Activated CD4-positive, alpha-beta T cell treated with anti-CD3 and anti-CD28 coated beads, Interleukin-2, amount 50 U/mL, for 4 hours (primary cell): ENCODE measurements around the gene TGIF1.
A peak's percentile ranks its signal among the peaks of the same experiment; 100 is the strongest.
"Not testable (repeated sequence)": the region's sequence is repeated elsewhere in the genome, so short reads cannot be mapped to it uniquely, and the experiment has no call there.

Experiments used
- DNase-seq, 2 experiments: peaks; one replicate each; pipeline ENCODE4 v3.0.0-alpha.2; 2020

TGIF1 gene

DNA sequence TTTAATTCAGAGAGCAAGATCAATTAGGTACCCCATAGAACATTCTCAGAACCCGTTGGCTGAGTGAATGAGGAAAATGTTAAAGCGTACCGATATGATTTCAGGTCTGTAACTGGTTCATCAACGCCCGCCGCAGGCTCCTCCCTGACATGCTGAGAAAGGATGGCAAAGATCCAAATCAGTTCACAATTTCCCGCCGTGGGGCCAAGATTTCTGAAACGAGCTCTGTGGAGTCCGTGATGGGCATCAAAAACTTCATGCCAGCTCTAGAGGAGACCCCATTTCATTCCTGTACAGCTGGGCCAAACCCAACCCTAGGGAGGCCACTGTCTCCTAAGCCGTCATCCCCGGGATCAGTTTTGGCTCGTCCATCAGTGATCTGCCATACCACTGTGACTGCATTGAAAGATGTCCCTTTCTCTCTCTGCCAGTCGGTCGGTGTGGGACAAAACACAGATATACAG, 7.3 kb downstream of the TGIF1 start:
- no peak for DNase-seq

GRCh38 chr18:3458378-3458777, 8.4 kb downstream of the TGIF1 start:
- no peak for DNase-seq

DNA sequence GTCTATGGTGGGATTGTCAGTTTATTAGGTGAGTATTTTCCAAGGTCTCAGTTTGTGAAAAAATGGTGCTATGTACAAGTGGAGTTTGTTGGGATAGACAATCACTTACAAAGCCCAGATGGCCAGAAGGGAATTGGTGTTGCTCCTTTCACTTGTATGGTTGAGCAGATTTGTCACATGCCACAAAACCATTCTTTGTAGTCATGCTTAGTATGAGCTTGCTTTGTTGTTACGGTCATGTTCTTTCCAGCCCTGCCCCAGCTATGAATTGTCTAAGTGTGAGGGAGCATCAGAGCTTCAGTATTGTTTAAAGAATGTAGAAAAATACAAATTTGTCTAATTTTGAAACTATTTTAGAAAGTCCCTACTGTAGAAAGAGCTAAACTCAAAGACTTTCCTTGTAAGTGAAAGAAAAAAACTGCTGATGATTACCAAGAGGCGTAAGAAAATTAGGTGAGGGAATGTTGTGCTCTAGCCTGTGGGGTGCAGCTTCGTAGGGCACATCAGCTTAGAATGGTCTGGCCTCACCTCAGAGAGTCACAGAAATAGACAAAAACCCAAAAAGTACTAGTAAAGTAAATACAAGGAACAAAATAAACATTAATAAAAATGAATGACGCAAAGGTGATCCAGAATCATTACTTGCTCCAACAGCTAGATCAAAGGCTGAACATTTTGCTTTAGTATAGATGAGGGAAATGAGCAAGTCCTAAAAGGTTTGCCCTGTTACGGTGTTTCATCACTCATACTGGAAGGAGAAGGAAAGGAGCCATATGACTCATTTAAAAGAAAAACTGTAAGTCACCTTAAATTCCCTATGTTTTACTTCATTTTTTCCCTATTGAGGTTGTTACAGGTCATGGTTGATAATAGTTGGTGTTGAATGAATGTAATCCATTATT, 9.2 kb downstream of the TGIF1 start:
- no peak for DNase-seq

- no peak for DNase-seq
Measured at GRCh38 chr18:3460823-3461398, 10.9 kb downstream of the TGIF1 start.

DNA sequence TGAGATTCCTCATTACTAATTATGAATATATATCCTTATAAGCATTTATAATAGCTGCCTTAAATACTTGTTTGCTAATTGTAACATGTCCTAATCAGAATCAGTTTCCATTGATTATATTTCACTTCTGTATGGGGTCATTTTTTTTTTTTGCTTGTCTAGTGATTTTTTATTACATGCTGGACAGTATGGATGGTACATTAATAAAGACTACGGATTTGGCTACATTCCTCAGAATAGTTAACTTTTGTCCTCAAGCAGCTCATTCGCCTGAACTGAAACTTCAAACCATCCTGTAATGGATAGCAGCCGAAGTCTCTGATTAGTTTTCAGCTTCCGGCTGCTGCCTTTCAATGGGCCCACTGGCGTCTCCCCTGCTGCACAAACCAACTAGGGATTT, 11.7 kb downstream of the TGIF1 start:
- DNase-seq: no peak

DNA sequence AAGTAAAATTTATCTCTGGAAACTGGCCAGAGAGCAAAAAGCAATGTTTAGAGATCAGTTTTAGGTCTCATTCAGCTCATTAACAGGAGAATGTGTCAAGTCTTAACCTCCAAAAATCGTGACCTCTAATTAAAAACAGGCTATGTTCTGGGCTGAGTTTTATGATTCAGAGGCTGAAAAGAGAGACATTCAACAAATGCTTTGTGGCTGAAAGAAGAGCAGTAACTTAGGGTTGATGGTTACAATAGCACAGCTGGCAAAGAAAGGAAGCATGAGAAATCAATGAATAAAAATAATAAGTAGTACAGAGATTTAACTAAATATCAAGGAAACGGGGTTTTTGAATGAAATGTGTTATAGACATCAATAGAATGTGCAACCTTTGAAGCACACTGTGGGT, 13.1 kb downstream of the TGIF1 start:
- no peak for DNase-seq

DNA sequence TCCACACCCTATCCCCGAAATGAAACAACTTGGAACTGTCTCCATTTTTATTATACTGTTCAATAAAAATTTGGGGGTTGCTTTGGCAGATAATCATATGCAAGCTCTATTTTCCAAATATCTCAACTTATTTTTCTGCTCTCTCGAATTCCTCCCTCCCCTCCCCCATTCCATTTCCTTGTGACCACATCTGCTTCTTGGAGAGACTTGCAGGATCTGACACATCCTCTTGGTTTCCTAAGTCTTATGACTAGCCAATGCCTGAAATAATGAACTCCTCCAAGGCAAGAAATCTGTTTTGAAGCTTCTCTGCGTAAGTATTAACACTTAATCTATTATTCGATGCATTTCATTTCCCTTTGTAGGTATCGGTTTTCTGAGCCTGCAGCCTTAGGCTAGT, 16.1 kb downstream of the TGIF1 start:
- DNase-seq: no peak

GRCh38 chr18:3466872-3467271, 16.9 kb downstream of the TGIF1 start:
- DNase-seq: no peak

DNA sequence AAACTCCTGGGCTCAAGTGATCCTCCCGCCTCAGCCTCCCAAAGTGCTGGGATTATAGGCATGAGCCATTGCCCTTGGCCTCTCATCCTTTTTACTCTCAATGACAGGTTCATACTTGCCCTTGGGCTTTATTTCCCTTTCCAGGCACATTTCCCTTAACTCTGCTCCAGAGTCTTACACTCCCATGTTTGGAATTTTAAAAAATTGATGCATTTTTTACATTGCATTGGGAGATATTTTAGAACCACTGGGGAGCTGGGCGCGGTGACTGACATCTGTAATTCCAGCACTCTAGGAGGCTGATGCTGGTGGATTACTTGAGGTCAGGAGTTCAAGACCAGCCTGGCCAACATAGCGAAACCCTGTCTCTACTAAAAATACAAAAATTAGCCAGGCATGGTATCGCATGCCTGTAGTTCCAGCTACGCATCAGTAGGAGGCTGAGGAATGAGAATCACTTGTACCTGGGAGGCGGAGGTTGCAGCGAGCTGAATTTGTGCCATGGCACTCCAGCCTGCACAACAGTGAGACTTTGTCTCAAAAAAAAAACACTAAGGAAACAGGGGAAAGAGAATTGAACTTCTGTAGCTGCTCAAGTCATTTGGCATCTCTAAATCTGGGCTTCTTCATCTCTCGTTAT, 18.2 kb downstream of the TGIF1 start:
- no peak for DNase-seq

DNA sequence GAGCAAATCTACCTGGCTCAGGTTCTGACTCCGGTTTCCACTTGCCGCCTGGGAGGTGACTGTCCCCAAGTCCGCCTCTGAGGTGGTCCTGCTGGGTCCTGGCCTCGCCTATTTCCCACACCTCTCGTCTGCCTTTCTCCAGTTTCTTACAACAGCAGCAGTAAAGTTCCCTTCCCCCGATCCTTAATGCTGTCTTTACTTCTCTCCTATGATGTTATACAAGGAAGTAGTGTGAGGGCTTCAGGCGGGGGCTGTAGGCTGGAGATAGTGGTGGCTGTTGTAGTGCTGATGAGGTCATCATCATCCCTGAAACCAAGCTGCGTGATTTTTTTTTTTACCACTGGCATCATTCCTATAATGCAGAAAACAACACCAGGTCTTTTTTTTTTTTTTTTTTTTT, 18.9 kb downstream of the TGIF1 start:
- no peak for DNase-seq

- no peak for DNase-seq
Measured at GRCh38 chr18:3471141-3471648, 21.2 kb downstream of the TGIF1 start.

- DNase-seq: not testable (repeated sequence)
Measured at GRCh38 chr18:3472121-3472520, 22.1 kb downstream of the TGIF1 start.

- no peak for DNase-seq
Measured at GRCh38 chr18:3472681-3473544, 22.9 kb downstream of the TGIF1 start.

DNA sequence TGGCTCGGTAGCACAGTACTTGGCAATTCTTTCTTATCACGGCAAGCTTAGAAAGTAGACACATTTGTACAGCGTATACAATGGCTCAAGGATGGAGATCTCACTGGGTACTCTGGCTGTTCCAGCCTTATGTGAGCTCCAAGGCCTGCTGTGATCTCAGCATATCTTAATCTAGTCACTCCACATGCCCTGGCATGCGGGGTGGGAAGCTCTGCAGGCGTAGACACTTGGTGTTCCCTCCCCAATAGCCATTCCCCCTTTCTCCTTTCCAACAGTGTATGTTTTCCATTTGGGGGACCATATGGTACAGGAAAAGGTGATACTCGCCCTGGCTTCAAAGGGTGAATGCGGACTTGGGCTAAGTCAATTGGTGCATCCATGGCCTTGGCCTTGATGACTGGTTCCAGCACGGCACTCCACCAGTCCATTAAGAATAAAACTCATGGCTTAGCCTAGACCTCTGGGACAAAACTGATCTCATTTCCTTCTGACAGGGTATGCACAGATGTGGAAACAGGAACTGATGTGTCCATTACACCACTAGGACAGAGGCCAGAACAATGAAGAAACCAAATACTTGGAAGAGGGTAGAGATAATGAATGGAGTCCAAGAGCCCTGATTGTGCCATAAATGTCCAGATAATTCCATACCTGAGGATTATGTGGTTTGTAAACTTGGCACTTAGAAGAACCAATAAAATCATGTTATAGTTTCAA, 28.4 kb downstream of the TGIF1 start:
- no peak for DNase-seq

- DNase-seq: no peak
Measured at GRCh38 chr18:3479978-3480509, 30.1 kb downstream of the TGIF1 start.

DNA sequence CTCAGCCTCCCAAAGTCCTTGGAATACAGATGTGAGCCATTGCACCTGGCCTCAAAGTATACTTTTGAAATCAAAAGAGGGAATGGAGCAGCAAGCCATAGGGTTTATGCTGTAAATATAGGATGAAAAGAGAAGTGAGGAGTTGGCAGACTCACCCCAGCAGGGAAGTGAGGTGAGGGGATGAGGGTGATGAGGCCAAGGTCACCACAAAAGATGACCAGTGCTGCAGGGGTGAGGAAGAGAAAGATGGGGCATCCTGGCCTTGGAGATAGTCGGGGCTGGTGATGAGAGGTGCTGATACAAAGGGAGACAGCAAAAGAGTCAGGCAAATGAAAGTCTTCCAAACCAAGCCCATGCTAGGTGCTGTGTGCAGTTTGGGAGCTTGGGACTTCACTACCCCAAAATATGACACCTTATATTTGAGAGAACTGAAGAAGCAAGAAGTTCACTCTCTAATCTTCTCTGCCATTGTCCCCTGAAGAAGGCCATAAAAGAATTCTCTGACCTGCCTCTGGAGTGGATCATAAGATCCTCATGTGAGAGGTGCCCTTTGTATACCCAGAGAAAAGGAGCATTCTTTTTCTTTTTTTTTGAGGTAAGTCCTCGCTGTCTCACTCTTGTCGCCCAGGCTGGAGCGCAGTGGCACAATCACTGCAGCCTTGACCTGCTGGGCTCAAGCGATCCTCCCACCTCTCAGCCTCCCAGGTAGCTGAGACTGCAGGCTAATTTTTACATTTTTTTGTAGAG, 31.0 kb downstream of the TGIF1 start:
- DNase-seq: no peak

DNA sequence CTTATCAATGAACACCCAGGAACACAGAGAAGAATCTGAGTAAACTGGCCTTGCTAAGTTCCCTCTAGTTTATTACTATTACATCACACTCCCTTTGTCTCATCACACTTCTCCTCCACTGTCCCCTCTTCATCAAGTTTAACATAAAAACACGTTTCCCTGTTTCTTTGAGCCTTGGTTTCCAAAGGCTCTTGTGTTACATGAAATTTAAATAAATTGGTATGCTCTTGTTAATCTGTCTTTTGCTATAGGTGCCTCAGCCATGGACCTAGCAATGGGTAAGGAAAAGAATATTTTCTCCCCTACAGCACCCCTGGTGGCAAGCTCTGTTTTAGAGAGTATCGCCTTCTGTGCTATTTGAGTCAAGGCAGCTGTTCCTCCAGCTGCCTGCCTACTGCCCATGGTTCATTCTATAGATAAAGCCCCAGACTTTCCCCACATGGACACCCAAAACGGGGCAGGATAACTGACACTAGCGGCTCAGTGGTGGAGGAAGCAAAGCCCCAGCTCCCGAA, 31.8 kb downstream of the TGIF1 start:
- DNase-seq: peak in 1 of 2 experiments; percentile 17

- no peak for DNase-seq
Measured at GRCh38 chr18:3482258-3482657, 32.3 kb downstream of the TGIF1 start.

DNA sequence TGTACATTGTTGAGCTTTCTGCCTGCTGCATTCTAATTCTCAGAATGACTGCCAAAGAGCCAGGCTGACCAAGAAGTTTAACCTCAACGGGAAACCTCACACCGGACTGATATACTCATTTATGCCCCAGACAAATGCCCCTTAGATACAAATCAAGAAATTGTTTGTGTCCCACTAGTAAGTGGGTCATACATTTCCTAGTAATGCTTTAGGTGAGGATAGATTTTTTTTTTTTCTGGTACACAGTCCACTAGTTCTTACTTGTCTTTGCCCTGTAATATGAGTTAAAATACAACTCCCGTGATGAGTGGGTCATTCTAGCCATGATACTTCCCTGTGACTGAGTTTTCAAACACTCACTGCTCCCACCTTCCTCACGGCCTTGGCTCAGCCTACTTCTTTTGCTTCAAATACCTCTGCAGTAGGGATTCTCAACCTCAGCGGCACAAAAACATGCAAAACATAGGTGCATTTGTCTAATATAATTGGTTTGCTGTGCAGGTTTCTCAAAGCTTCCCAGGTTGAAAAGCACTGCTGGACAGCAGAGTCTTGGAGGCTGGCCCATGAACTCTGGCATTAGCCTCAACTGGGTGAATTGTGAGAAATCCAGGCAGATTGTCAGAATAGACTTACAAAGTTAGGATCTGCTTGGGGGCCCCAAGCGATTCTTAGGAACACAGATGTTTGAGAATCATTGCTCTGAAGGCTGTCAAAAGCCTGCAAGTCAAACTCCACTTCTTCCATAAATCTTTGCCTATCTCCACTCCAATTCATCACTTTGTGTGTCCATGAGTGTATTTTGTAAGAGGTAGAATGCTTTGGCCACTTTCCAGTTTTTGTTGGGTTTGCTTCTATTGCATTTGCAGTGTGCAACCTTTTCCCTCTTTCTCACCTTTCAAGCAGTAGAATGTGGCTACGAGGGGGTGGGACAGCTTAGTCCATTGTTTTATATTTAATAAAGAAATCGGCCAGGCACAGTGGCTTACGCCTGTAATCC, 35.5 kb downstream of the TGIF1 start:
- DNase-seq: no peak
